PC-3 (cell line): ENCODE data around the gene ZIK1.

Source experiments
- CTCF ChIP-seq: fragments of 300-600 bp; sonication (generic); conservative IDR thresholded peaks from 2 replicates; pipeline ENCODE4 v1.5.1; 2017; ENCODE audit warnings: antibody characterized with exemption, low read depth, mild to moderate bottlenecking, low read length
- EZH2 ChIP-seq: fragments of 300-600 bp; sonication (generic); IDR thresholded peaks from one replicate; pipeline ENCODE4 v1.6.1; 2017; ENCODE audit warnings: antibody characterized with exemption, mild to moderate bottlenecking, low read length; ENCODE audit not compliant: unreplicated experiment

GRCh38 chr19:57633832-57634131 is 49.8 kb downstream of the ZIK1 start:
- TF ChIP-seq CTCF = no peak
- TF ChIP-seq EZH2 = no peak
